Measurements from ENCODE around the gene FTH1. TPM values are rescaled to one million over a fixed set of nuclear protein-coding genes. Genes with fewer than 3 reads are reported as not detected.
"Not testable (repeated sequence)": the region's sequence is repeated elsewhere in the genome, so short reads cannot be mapped to it uniquely, and the experiment has no call there.

Gene FTH1
- total RNA-seq, 2 experiments from 2014 or later: 1,302 to 1,352 TPM

DNA sequence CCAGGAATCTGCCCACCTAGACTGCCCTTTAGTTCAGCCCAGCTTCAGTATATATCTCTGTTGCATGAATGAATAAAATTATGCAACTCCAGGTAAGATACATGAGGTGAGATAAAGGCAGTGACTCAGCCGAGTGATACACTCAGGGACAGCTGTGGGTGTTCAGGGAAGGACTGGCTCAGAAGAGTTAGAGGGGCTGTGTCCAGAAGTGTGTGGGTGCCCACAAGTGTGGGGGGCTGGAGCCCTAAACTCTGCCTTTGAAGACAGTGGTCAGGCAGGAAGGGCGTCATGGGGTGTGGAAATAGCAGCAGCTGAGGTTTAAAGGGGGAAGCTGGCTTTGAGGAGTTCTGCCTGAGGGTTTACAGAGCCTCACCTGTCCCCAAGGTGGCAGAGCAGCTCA is 8.3 kb downstream of the FTH1 start:
- intact Hi-C loops (cut with micrococcal nuclease): no loop called here
- DNase-seq: no peak
- CTCF ChIA-PET: no interaction called here
- Mint-ChIP-seq H3K27me3 (ENCODE audit: low read depth) (peaks cover 13% of the 10 kb centered on the region), H3K4me3 (no peak overlapping the region), H3K36me3 (ENCODE audit: low read depth) (peaks cover 14% of the 10 kb centered on the region), H3K27ac (no peak overlapping the region), H3K9me3 (no peaks in the 10 kb centered on the region), H3K4me1 (ENCODE audit: low read depth) (peaks cover 21% of the 10 kb centered on the region)

DNA sequence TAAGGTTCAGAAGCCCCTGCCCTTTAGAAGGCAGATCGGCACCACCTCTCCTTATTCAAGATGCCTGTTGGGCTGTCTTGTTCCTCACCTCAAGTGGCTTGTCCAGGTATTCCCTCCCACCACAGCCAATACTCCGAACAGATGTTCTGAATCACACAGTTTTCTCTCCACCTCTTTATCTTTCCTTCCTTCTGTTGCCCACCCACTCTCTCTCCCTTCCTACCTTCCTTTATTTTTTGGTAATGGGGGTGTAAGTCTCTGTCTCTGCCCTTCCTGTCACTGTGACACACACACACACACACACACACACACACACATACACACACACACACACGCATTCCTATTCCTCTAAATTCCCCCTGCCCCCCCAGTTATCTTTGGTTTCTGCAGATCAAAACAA is 8.8 kb downstream of the FTH1 start:
- peaks cover 9% of the 10 kb centered on the region for H3K36me3 Mint-ChIP-seq (ENCODE audit: low read depth)
- H3K27me3 Mint-ChIP-seq (ENCODE audit: low read depth): peaks cover 13% of the 10 kb centered on the region
- intact Hi-C loops (cut with micrococcal nuclease): no loop called here
- CTCF ChIA-PET: no interaction called here
- no peaks in the 10 kb centered on the region for H3K9me3 Mint-ChIP-seq
- no peak overlapping the region for H3K4me3 Mint-ChIP-seq
- no peak overlapping the region for H3K27ac Mint-ChIP-seq
- peaks cover 16% of the 10 kb centered on the region for H3K4me1 Mint-ChIP-seq (ENCODE audit: low read depth)
- DNase-seq: no peak

DNA sequence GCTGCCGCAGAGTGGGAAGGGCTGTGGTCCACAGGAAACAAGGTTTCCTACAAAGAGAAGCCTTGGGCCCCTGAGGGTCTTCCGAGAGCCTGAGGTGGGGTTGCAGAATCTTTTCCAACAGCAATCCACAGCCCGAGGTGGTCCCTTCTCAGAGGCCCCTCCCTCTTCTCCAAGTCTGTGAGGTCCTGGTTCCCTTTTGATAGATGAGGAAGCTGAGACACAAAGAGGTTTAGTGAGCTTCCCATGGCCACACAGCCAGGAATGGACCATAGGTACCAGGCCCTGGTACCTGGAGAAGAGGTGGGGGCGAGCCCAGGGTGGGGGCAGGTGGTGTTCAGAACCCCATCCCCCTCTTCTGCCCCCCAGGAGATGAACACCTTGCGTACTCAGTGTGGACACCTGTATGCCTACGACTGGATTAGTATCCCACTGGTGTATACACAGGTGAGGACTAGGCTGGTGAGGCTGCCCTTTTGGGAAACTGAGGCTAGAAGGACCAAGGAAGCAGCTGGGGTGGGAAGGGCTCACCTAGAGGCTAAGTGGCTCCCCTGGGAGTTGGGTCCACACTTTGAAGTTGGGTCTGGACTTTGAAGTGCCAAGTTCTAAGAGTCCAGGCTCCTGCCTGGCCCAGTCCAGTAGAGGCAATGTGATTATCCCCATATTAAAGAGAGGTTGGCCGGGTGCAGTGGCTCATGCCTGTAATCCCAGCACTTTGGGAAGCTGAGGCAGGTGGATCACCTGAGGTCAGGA is 10.2 kb downstream of the FTH1 start:
- Mint-ChIP-seq H3K4me3 (no peak overlapping the region), H3K27ac (no peak overlapping the region), H3K9me3 (no peaks in the 10 kb centered on the region), H3K36me3 (ENCODE audit: low read depth) (no peaks in the 10 kb centered on the region), H3K27me3 (ENCODE audit: low read depth) (peaks cover 13% of the 10 kb centered on the region), H3K4me1 (ENCODE audit: low read depth) (peaks cover 8% of the 10 kb centered on the region)
- no peak for DNase-seq
- CTCF ChIA-PET: interaction anchor here (1.0 to 1.5 kb wide), 2 partner anchors 9 to 124 kb away, joined by 3 read pairs; no protein-coding TSS in a partner anchor
- intact Hi-C loops (cut with micrococcal nuclease): no loop called here

DNA sequence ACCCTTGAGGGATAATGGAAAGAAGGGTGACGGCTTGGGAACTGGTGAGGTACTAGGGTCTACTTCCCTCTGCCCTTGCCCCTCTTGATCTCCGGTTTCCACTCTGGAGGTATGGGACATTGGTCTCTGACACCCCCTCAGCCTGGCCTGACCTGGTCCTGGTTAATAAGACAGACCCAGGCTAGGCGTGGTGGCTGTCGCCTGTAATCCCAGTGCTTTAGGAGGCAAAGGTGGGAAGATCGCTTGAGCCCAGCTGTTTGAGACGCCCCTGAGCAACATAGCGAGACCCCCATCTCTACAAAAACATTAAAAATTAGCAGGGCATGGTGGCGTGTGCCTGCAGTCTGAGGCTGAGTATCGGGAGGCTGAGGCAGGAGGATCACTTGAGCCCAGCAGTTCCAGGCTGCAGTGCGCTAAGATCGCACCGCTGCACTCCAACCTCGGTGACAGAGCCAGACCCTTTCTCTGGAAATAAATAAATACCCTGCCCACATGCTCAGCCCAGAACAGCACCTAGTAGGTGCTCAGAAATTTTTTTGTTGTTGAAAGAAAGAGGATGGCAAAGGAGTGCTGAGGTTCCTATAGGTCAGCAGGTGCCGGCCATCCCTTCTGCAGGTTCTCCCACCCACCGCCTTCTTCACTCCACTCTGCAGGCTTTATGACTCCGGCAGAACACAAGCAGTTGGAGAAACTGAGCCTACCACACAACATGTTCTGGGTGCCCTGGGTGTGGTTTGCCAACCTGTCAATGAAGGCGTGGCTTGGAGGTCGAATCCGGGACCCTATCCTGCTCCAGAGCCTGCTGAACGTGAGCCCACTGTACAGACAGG is 11.0 kb downstream of the FTH1 start:
- intact Hi-C loops (cut with micrococcal nuclease): no loop called here
- Mint-ChIP-seq H3K4me3 (peak overlapping the region; percentile 51), H3K4me1 (ENCODE audit: low read depth) (peaks cover 8% of the 10 kb centered on the region)

DNA sequence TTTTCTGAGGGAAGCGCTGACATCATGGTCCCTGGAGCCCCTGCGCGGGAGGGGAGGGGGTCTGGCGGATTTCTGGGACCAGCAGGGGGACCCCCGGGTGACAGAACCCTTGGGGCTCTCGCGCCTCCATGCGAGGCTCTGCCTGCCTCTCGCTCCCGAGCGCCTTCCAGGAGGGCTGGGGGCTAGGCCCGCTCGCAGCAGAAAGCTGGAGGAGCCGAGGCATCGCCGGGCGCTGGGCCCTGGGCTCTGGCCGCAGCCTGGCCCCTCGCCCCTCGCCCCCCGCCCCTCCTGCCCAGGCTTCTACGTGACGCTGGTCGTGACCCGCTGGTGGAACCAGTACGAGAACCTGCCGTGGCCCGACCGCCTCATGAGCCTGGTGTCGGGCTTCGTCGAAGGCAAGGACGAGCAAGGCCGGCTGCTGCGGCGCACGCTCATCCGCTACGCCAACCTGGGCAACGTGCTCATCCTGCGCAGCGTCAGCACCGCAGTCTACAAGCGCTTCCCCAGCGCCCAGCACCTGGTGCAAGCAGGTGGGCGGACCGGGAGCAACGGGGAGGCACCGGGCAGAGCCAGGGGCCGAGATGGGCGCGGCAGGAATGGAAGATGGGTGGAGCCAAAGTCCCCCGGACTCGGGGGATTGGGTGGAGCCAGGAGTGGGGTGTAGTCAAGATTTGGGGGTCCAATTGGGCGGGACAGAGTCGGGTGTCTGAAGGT is 11.9 kb downstream of the FTH1 start:
- Mint-ChIP-seq H3K27me3 (ENCODE audit: low read depth) (peaks cover 13% of the 10 kb centered on the region), H3K36me3 (ENCODE audit: low read depth) (no peaks in the 10 kb centered on the region), H3K9me3 (no peaks in the 10 kb centered on the region), H3K4me3 (peak overlapping the region; percentile 51), H3K4me1 (ENCODE audit: low read depth) (peaks cover 8% of the 10 kb centered on the region), H3K27ac (no peak overlapping the region)
- peak; percentile 56 for DNase-seq
- intact Hi-C loops (cut with micrococcal nuclease): loop anchor here (2.0 kb wide), 1 partner anchor 127 kb away; no protein-coding TSS in a partner anchor
- CTCF ChIA-PET: interaction anchor here (1.0 to 1.4 kb wide), 3 partner anchors 17 to 152 kb away, joined by 3 to 5 read pairs (median 3); no protein-coding TSS in a partner anchor

More for the DNA sequence above, 11.0 kb downstream of the FTH1 start:
- CTCF ChIA-PET: interaction anchor here (1.5 kb wide), 1 partner anchor 125 kb away, joined by 3 read pairs; no protein-coding TSS in a partner anchor
- Mint-ChIP-seq H3K9me3 (no peaks in the 10 kb centered on the region), H3K36me3 (ENCODE audit: low read depth) (no peaks in the 10 kb centered on the region), H3K27me3 (ENCODE audit: low read depth) (peaks cover 13% of the 10 kb centered on the region), H3K27ac (no peak overlapping the region)
- no peak for DNase-seq

DNA sequence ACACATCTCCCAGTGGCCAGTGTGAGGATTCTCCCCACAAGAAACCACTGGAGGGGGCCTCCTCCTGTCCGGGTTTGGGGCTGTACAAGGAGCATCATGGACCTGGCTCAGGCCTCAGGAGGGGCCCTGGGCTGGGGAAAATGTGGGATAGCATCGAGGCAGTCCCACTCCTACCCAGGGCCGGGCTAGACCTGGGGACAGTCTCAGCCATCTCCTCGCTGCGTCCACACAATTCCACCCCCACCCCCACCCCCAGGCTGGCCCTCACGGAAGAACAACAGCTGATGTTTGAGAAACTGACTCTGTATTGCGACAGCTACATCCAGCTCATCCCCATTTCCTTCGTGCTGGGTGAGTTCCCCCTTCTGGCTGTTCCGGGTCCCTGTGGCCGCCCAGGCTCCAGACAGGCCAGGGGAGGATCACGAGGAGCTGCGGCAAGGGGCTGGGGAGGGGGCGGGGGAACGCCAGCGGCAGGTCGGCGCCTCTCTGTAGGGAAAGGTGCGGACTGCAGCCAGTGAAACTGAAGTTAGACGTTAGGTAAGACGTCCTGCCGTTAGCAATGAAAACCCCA is 12.5 kb downstream of the FTH1 start:
- intact Hi-C loops (cut with micrococcal nuclease): loop anchor here (2.0 kb wide), 1 partner anchor 128 kb away; no protein-coding TSS in a partner anchor
- peaks cover 8% of the 10 kb centered on the region for H3K4me1 Mint-ChIP-seq (ENCODE audit: low read depth)
- H3K27me3 Mint-ChIP-seq (ENCODE audit: low read depth): peaks cover 13% of the 10 kb centered on the region
- no peaks in the 10 kb centered on the region for H3K36me3 Mint-ChIP-seq (ENCODE audit: low read depth)
- H3K27ac Mint-ChIP-seq: no peak overlapping the region
- CTCF ChIA-PET: interaction anchor here (1.0 to 1.4 kb wide), 3 partner anchors 18 to 152 kb away, joined by 3 to 5 read pairs (median 3); no protein-coding TSS in a partner anchor
- no peaks in the 10 kb centered on the region for H3K9me3 Mint-ChIP-seq
- peak; percentile 45 for DNase-seq
- H3K4me3 Mint-ChIP-seq: peak overlapping the region; percentile 47

DNA sequence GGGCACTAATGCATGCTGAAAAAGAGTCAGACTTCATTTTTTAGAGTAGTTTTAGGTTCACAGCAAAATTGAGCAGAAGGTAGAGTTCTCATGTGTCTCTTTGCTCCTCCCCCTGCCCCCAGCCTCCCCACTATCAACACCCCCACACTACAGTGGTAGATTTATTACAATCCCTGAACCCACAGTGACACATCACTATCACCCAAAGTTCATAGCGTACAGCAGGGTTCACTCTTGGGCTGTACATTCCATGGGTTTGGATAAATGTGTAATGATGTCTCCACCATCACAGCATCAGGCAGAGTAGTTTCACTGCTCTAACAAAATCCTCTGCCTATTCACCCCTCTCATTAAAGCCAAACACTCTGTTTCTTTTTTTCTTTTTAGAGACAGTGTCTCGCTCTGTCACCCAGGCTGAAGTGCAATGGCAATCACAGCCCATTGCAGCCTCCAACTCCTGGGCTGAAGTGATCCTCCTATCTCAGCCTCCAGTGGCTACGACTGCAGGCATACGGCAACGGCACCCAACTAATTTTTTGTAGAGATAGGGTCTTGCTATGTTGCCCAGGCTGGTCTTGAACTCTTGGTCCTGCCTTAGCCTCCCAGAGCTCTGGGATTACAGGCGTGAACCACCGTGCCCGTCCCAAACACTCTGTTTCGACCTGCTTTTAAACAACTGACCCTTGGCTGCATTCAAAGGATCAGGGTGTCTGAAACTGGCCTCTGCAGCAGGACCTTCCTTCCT is 13.2 kb downstream of the FTH1 start:
- H3K36me3 Mint-ChIP-seq (ENCODE audit: low read depth): no peaks in the 10 kb centered on the region
- H3K9me3 Mint-ChIP-seq: no peaks in the 10 kb centered on the region
- intact Hi-C loops (cut with micrococcal nuclease): loop anchor here (2.0 kb wide), 1 partner anchor 129 kb away; no protein-coding TSS in a partner anchor
- CTCF ChIA-PET: interaction anchor here (1.0 to 1.4 kb wide), 3 partner anchors 18 to 153 kb away, joined by 3 to 5 read pairs (median 3); no protein-coding TSS in a partner anchor
- peaks cover 14% of the 10 kb centered on the region for H3K4me1 Mint-ChIP-seq (ENCODE audit: low read depth)
- DNase-seq: no peak
- H3K27me3 Mint-ChIP-seq (ENCODE audit: low read depth): peaks cover 13% of the 10 kb centered on the region
- H3K27ac Mint-ChIP-seq: no peak overlapping the region
- H3K4me3 Mint-ChIP-seq: no peak overlapping the region

DNA sequence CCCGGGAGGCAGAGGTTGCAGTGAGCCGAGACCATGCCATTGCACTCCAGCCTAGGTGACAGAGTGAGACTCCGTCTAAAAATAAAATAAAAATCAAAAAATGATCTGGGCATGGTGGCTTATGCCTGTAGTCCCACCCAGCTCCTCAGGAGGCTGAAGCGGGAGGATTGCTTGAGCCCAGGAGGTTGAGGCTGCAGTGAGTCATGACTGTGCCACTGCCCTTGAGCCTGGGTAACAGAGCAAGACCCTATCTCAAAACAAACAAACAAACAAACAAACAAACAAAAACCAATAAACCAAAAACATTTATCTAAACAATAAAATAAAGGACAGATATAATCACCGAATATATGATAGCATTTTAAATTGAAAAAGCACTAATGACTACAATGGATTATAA is 13.8 kb downstream of the FTH1 start:
- DNase-seq; H3K36me3 Mint-ChIP-seq (ENCODE audit: low read depth); H3K4me3 Mint-ChIP-seq; H3K9me3 Mint-ChIP-seq; H3K27ac Mint-ChIP-seq: not testable (repeated sequence)
- CTCF ChIA-PET: interaction anchor here (1.3 to 9.5 kb wide), 2 partner anchors 19 to 129 kb away, joined by 3 to 105 read pairs; no protein-coding TSS in a partner anchor
- H3K27me3 Mint-ChIP-seq (ENCODE audit: low read depth): peaks cover 13% of the 10 kb centered on the region
- H3K4me1 Mint-ChIP-seq (ENCODE audit: low read depth): peaks cover 15% of the 10 kb centered on the region
- intact Hi-C loops (cut with micrococcal nuclease): loop anchor here (2.0 kb wide), 1 partner anchor 129 kb away; no protein-coding TSS in a partner anchor

DNA sequence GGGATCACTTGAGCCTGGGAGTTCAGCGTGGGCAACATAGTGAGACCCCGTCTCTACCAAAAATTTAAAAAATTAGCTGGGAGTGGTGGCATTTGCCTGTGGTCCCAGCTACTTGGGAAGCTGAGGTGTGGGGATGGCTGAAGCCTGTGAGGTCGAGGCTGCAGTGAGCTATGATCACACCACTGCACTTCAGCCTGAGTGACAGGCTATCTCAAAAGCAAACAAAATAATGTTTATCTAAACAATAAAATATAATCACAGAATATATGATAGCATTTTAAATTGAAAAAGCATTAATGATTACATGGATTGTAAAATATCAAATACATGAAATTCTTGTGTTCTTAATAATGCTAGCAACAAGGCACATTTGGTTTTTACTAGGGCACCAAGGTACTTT is 14.6 kb downstream of the FTH1 start:
- intact Hi-C loops (cut with micrococcal nuclease): no loop called here

DNA sequence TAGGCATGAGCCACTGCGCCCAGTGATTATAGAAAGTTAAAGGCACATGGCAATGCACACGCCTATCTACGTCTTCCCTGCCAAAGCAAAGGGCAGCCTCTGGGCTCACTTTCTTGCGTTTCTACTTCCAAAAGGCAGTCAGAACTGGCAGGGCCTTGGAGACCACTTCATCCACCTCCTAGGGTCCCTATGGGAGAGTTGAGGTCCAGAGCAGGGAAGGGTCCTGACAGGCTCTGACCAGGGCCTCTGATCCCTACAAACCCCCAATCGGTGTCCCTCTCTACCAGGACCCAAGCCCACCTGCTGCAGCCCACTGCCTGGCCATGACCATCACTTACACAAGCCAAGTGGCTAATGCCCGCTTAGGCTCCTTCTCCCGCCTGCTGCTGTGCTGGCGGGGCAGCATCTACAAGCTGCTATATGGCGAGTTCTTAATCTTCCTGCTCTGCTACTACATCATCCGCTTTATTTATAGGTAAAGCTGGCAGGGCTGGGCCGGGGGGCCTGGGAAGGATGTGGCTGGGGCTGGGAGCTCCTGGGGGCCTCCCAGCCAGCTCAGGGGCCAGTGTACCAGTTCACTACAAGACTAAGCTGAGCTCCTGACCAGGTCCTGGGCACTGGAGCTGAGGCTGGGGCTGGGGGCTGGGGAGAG is 15.8 kb downstream of the FTH1 start:
- H3K36me3 Mint-ChIP-seq (ENCODE audit: low read depth): no peaks in the 10 kb centered on the region
- CTCF ChIA-PET: interaction anchor here (0.7 to 9.5 kb wide), 4 partner anchors 53 to 637 kb away, joined by 3 to 105 read pairs (median 16); no protein-coding TSS in a partner anchor
- H3K4me3 Mint-ChIP-seq: no peak overlapping the region
- intact Hi-C loops (cut with micrococcal nuclease): no loop called here
- no peak overlapping the region for H3K27ac Mint-ChIP-seq
- no peak for DNase-seq
- peaks cover 13% of the 10 kb centered on the region for H3K27me3 Mint-ChIP-seq (ENCODE audit: low read depth)
- peaks cover 15% of the 10 kb centered on the region for H3K4me1 Mint-ChIP-seq (ENCODE audit: low read depth)
- H3K9me3 Mint-ChIP-seq: no peaks in the 10 kb centered on the region

More for the DNA sequence above, 14.6 kb downstream of the FTH1 start:
- Mint-ChIP-seq H3K27me3 (ENCODE audit: low read depth) (peaks cover 13% of the 10 kb centered on the region), H3K4me1 (ENCODE audit: low read depth) (peaks cover 15% of the 10 kb centered on the region), H3K9me3 (no peaks in the 10 kb centered on the region), H3K36me3 (ENCODE audit: low read depth) (no peaks in the 10 kb centered on the region), H3K27ac (no peak overlapping the region), H3K4me3 (no peak overlapping the region)
- CTCF ChIA-PET: interaction anchor here (1.2 to 9.5 kb wide), 4 partner anchors 8 to 129 kb away, joined by 3 to 105 read pairs (median 15); no protein-coding TSS in a partner anchor
- DNase-seq: no peak

All from activated naive CD4-positive, alpha-beta T cell treated with anti-CD3 and anti-CD28 coated beads for 36 hours (primary cell).